ENCODE data around the gene OR10J1.

- TF ChIP-seq, protein P1, sequence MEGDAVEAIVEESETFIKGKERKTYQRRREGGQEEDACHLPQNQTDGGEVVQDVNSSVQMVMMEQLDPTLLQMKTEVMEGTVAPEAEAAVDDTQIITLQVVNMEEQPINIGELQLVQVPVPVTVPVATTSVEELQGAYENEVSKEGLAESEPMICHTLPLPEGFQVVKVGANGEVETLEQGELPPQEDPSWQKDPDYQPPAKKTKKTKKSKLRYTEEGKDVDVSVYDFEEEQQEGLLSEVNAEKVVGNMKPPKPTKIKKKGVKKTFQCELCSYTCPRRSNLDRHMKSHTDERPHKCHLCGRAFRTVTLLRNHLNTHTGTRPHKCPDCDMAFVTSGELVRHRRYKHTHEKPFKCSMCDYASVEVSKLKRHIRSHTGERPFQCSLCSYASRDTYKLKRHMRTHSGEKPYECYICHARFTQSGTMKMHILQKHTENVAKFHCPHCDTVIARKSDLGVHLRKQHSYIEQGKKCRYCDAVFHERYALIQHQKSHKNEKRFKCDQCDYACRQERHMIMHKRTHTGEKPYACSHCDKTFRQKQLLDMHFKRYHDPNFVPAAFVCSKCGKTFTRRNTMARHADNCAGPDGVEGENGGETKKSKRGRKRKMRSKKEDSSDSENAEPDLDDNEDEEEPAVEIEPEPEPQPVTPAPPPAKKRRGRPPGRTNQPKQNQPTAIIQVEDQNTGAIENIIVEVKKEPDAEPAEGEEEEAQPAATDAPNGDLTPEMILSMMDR (optimal IDR thresholded peaks at IDR 0.05 in 1 of 3, IDR thresholded peaks at IDR 0.05 in 1 of 3, conservative IDR thresholded peaks at IDR 0.05 in 1 of 3; ENCODE audit: extremely low read depth in 1 of 3, insufficient read depth in 2 of 3, low read length in 3 of 3): no peak
- no peak for TF ChIP-seq EZH2 (IDR thresholded peaks at IDR 0.05; ENCODE audit: low read length)
Measured at GRCh38 chr1:159408862-159409400, 30.6 kb upstream of the OR10J1 start.

All from keratinocyte (primary cell).